Chondrocyte (in vitro differentiated cells): Measurements from ENCODE around the gene HDAC4. TPM values are rescaled to one million over a fixed set of nuclear protein-coding genes. Genes with fewer than 3 reads are reported as not detected.

Source experiments
- DNase-seq: peaks from one replicate; pipeline ENCODE4 v3.0.0; 2021; ENCODE audit warnings: mixed read lengths, low spot score
- H3K27ac Mint-ChIP-seq: one replicate; pipeline ENCODE4 v1.8.0; 2021; ENCODE audit warnings: mild to moderate bottlenecking, moderate library complexity, mixed read lengths; ENCODE audit not compliant: unreplicated experiment
- H3K27me3 Mint-ChIP-seq: 2 replicates; pipeline ENCODE4 v1.8.0; 2021; ENCODE audit warnings: low read depth, mixed read lengths
- H3K36me3 Mint-ChIP-seq: 2 replicates; pipeline ENCODE4 v1.8.0; 2021; ENCODE audit warnings: low read depth, mixed read lengths
- H3K4me1 Mint-ChIP-seq: 2 replicates; pipeline ENCODE4 v1.8.0; 2021; ENCODE audit warnings: low read depth, mild to moderate bottlenecking, mixed read lengths
- H3K4me3 Mint-ChIP-seq: one replicate; pipeline ENCODE4 v1.8.0; 2021; ENCODE audit warnings: mild to moderate bottlenecking, moderate library complexity, mixed read lengths; ENCODE audit not compliant: unreplicated experiment
- H3K9me3 Mint-ChIP-seq: 2 replicates; pipeline ENCODE4 v1.8.0; 2021; ENCODE audit warnings: low read depth, mixed read lengths
- total RNA-seq: library from RNA; stranded (reverse); gene quantifications from 3 replicates; pipeline ENCODE4 v1.2.1, GENCODE V29; 2021
- TF ChIP-seq, protein P1 (sequence below): fragments of 200-600 bp; sonication (generic); IDR thresholded peaks from 2 replicates; pipeline ENCODE4 v1.5.0; 2021; ENCODE audit warnings: antibody characterized with exemption, mild to moderate bottlenecking, moderate library complexity

Gene HDAC4
- total RNA-seq, 1 donor from 2014 or later, result 22.3 TPM

- TF ChIP-seq, protein P1, sequence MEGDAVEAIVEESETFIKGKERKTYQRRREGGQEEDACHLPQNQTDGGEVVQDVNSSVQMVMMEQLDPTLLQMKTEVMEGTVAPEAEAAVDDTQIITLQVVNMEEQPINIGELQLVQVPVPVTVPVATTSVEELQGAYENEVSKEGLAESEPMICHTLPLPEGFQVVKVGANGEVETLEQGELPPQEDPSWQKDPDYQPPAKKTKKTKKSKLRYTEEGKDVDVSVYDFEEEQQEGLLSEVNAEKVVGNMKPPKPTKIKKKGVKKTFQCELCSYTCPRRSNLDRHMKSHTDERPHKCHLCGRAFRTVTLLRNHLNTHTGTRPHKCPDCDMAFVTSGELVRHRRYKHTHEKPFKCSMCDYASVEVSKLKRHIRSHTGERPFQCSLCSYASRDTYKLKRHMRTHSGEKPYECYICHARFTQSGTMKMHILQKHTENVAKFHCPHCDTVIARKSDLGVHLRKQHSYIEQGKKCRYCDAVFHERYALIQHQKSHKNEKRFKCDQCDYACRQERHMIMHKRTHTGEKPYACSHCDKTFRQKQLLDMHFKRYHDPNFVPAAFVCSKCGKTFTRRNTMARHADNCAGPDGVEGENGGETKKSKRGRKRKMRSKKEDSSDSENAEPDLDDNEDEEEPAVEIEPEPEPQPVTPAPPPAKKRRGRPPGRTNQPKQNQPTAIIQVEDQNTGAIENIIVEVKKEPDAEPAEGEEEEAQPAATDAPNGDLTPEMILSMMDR, result no peak
- H3K36me3 Mint-ChIP-seq, result peaks cover 1% of the 10 kb centered on the region
- no peaks in the 10 kb centered on the region for H3K9me3 Mint-ChIP-seq
- no peaks in the 10 kb centered on the region for H3K4me1 Mint-ChIP-seq
- H3K27me3 Mint-ChIP-seq, result no peaks in the 10 kb centered on the region
- no peak overlapping the region for H3K4me3 Mint-ChIP-seq
- no peak overlapping the region for H3K27ac Mint-ChIP-seq
- no peak for DNase-seq
Observed at GRCh38 chr2:239381709-239382134, 19.1 kb downstream of the HDAC4 start.

- Mint-ChIP-seq H3K4me3 (no peak overlapping the region), H3K27me3 (no peaks in the 10 kb centered on the region), H3K27ac (no peak overlapping the region), H3K36me3 (peaks cover 1% of the 10 kb centered on the region), H3K4me1 (no peaks in the 10 kb centered on the region), H3K9me3 (no peaks in the 10 kb centered on the region)
- TF ChIP-seq, protein P1, result no peak
- DNase-seq, result peak; percentile 54
Observed at GRCh38 chr2:239380831-239381708, 19.8 kb downstream of the HDAC4 start.

DNA sequence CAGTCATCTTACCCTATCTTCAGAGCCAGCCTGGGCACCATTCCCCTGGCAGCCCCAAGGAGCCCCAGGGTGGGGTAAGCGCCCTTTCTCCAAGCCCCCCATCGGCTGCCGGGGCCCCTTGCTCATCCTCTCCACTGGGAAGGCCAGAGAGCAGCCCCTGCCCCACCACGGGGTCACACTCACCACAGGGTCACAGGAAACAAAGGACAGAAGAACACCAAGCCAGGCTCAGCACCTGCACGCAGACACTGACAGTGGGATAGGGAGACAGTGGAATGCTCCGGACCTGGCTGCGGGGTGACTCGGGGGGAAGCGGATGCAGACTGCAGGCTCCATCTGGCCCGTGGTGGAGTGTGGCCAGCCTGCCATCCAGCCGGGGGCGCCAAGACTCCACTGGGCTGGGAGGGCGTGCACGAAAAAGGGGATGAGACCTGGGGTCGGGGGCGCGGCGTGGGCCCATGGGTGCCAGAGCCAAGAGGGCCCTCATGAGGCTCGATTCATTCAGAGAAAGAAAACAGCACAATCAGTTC, 21.1 kb downstream of the HDAC4 start:
- Mint-ChIP-seq H3K27ac (no peak overlapping the region), H3K36me3 (no peaks in the 10 kb centered on the region), H3K4me1 (no peaks in the 10 kb centered on the region), H3K27me3 (no peaks in the 10 kb centered on the region), H3K4me3 (no peak overlapping the region), H3K9me3 (no peaks in the 10 kb centered on the region)
- TF ChIP-seq, protein P1, result no peak
- peak; percentile 82 for DNase-seq

DNA sequence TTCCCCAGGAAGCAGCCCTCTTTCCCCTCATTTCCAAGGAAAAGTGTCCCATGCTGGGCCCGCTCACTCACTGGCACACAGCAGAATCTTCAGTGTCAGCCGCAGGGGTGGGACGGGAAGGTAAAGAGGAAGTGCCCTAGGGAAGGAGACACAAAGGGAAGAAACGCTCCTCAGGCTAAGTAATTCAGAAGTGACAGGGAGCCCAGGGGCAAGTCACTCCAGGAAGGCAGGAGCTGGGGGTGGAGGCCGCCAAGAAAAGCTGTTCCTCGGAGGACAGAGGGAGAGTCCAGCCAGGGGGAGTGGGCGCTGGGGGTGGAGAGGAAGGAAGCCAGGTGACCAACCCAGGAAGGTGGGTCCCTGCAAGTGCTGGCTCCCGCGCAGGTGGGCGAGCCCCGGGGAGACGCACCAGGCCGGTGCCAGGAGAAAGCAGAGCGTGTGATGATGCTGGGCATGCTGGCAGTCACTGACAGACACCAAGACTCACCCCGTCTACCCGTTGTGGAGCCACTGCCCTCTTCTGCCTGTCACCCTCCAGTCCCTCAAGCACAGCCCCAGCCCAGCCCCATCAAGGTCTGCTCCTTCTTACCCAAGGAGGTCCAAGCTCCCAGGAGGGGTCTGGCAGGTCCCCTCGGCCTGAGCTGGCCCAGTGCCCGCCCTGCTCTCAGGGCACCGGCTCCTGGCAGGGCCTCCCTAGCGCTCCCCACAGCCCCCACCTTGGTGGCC, 21.7 kb downstream of the HDAC4 start:
- DNase-seq, result peak; percentile 79
- Mint-ChIP-seq H3K4me1 (no peaks in the 10 kb centered on the region), H3K27ac (no peak overlapping the region), H3K36me3 (no peaks in the 10 kb centered on the region), H3K9me3 (no peaks in the 10 kb centered on the region), H3K27me3 (no peaks in the 10 kb centered on the region), H3K4me3 (no peak overlapping the region)
- TF ChIP-seq, protein P1, result no peak
